ENCODE results near the gene SPAM1.
"Not testable (repeated sequence)": the region's sequence is repeated elsewhere in the genome, so short reads cannot be mapped to it uniquely, and the experiment has no call there.

Gene SPAM1, protein sequence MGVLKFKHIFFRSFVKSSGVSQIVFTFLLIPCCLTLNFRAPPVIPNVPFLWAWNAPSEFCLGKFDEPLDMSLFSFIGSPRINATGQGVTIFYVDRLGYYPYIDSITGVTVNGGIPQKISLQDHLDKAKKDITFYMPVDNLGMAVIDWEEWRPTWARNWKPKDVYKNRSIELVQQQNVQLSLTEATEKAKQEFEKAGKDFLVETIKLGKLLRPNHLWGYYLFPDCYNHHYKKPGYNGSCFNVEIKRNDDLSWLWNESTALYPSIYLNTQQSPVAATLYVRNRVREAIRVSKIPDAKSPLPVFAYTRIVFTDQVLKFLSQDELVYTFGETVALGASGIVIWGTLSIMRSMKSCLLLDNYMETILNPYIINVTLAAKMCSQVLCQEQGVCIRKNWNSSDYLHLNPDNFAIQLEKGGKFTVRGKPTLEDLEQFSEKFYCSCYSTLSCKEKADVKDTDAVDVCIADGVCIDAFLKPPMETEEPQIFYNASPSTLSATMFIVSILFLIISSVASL

DNA sequence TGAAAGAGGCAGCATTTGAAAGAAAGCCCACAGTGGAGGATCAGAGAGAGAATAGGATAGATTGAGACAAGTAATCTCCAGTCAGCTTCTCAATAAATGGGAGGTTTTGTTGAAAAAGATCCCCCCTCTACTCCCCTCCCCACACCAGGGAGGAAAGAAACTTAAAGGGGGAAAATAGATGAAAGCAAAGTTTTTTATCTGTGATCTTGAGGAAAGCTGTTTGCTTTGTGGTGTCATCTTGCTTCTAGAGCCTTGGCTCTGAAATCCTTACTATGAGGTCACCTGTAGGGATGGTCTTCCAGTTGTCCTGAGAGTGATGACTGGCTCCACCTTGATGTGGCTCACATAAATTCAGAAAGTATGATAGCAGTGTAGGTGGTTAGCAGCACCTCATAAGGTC, at the start of gene SPAM1:
TSS of gene SPAM1 (plus strand) at position 301 of the 400 bp plus-strand sequence. CDS start 28,330 bp downstream, outside the sequence.
- DNase-seq (ENCODE audit: low spot score), result no peak

DNA sequence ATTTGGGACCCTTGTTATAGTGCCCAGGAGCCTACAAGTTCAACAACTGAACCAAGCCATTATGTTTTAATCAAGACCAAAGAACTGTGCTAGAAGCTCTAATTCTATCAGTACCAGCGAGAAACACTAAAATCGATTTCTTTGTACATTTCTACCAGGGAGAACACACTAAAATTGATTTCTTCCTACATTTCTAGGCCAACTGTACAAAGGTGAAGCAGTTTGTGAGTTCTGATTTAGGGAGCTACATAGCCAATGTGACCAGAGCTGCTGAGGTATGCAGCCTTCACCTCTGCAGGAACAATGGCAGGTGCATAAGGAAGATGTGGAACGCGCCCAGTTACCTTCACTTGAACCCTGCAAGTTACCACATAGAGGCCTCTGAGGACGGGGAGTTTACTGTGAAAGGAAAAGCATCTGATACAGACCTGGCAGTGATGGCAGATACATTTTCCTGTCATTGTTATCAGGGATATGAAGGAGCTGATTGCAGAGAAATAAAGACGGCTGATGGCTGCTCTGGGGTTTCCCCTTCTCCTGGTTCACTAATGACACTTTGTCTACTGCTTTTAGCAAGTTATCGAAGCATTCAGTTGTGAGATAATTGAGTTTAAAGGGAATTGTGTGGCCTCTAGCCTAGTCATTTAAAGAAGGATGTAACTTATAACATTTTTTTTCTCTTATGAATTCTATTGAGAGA, 48.3 kb upstream of the SPAM1 start:
- no peak for DNase-seq (ENCODE audit: low spot score)

DNA sequence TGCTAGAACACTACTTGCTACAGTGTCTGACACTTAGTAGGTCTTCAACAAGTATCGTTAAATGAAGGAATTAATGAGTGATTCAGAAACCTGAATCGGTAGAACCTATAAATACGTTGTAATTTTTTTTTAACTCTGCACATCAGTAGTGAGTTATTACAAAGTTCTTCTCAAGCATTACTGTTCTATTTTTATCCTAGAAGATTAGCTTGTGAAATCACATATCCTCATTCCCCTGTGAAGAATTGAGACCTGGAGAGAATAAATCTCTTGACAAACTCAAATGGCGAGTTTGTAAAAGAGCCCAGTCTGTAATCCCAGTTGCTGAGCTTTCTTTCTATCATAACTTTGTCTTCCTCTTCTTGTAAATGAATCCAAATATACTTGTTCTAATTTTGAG, 45.4 kb upstream of the SPAM1 start:
- DNase-seq (ENCODE audit: low spot score), result no peak

DNA sequence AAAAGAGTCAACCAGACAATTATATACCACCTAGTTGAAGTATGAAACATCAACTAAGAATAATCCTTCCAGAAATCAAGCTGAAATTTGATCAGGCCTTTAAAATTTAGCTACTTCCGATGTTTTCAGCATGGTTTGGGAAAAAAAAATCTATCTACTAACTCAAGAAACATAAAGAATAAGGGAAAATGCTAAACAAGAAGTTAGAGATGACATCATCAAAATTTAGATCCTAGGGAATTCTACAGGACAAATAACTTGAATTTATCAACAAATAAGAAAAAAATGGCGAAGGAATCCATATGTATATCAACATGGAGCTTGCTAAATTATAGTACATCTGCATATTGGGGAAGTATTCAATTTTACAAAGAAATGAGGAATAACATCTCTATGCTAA, 43.7 kb upstream of the SPAM1 start:
- DNase-seq (ENCODE audit: low spot score), result no peak

DNA sequence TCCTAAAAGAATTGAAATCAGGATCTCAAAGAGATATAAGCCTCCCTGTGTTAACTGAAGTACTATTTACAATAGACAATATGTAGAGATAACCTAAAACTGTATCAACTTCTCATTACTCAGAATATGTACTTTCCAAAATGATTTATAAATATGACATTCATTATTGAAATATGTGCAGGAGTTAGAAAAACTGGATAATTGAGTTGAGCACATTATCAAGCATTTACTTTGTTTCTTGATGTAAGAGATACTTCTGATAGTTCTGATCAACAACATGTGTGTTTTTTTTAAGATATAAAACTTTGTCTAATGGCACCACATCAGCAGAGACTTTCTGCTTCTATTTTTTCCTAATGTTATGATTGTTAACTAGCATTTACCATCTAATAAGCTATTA, 41.9 kb upstream of the SPAM1 start:
- no peak for DNase-seq (ENCODE audit: low spot score)

DNA sequence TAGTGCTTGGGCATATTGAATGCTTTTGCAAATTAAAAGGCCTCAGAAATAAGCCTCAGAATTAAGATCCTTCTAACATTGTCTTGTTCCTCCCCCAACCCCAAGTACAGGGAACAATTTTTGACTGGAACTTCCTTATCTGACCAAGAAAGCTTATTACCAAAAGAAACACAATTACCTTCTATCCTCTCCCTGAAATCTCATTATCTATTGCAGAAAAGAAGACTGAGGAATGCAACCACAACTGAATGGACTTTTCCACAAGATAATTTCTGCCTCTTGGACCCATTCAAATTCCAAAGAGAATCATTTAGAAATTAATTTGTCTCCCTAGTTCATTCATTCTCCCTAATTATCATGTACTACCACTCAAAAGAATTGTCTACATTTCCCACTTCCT, 36.8 kb upstream of the SPAM1 start:
- DNase-seq (ENCODE audit: low spot score), result no peak

DNA sequence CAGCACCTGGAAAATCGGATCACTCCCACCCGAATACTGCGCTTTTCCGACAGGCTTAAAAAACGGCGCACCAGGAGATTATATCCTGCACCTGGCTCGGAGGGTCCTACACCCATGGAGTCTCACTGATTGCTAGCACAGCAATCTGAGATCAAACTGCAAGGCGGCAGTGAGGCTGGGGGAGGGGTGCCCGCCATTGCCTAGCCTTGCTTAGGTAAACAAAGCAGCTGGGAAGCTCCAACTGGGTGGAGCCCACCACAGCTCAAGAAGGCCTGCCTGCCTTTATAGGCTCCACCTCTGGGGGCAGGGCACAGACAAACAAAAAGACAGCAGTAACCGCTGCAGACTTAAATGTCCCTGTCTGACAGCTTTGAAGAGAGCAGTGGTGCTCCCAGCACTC, 30.3 kb upstream of the SPAM1 start:
- not testable (repeated sequence) for DNase-seq (ENCODE audit: low spot score)

DNA sequence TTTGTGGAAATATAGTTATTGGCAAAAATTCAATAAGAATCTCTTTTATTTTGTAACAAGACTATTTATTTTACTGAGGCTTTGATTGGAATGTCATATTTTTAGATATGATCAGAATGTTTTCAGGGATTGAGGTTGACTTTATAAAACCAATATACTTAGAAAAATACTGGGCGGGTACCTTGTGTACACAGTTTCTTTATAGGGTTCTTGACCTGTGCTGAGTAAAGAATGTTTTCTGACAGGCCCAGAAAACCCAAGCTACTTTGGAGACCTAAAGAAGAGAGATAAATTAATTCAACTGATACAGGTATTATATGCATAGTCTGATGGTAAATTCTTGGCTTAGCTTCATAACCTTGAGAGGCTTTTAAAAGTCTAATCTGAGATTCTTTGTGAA, 23.9 kb upstream of the SPAM1 start:
- DNase-seq (ENCODE audit: low spot score), result no peak

DNA sequence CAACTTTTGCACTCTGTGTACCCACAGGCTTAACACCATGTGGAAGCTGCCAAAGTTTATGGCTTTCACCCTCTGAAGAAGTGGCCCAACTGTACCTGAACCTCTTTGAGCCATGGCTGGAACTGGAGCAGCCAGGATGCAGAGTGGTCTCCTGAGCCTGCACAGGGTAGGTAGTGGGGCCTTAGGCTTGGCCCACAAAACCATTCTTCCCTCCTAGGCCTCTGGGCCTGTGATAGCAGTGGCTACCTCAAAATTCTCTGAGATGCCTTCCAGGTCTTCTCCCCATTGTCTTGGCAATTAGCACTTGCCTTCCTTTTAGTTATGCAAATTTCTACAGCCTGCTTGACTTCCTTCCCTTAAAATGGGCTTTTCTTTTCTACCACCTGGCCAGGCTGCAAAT, 19.3 kb upstream of the SPAM1 start:
- DNase-seq (ENCODE audit: low spot score), result no peak

DNA sequence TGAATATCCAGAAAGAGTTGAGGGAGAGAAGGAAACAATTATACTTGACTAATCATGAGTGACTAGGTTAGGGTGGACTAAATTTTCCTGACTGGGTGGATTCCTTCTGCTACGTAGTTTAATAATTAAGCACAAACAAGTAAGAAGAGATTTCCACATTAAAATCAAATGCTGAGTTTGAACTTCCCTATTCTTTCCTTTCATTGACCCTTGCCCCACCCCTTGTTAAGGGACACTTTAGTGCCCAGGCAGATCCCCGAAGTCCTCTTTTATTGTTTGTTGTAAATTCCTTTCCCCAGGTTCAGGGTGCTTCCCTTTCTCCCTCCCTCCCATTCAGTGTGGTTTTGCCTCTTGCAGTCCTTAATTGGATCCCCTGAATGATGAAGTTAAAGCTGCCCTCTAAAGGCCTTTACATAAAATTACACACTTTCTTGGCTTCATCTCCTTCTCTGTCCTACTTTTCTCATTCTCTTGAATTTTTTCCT, 8.8 kb upstream of the SPAM1 start:
- no peak for DNase-seq (ENCODE audit: low spot score)

DNA sequence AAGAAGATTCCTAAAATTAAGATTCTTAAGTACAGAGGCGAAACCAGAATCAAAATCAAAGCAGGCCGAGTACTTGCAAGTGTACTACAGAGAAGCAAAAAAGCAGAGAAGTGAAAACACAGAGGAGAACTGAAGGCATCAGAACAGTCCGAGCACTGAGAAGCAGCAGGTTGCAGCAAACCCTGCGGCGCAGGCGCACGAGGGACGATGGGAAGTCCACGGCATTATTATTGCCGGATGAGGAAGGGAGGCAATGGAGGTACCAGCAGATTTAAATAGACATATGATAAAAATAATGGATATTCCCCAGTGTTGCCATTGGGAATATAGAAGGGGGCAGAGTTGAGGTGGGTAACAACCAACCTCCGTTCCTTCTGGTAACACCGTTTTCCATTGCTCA, 7.2 kb upstream of the SPAM1 start:
- DNase-seq (ENCODE audit: low spot score), result no peak

DNA sequence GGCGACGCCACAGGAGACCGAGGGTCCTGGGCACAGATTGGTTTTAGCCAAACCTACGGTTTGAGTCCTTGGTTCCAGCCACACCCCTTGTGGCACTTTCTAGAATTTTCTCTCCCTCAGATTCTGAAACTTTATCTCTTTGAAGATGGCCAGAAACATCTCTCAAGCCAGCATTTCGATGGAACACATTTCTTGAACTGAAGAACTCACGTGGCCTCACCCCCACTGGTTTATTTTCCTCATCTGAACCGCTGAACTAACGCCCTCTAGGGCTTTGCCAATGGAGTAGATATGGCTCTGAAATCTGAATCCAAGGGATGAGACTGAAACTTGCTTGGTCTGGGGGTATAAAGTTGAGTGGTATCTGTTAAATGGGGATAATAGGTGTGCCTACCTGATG, 6.7 kb upstream of the SPAM1 start:
- DNase-seq (ENCODE audit: low spot score), result no peak

DNA sequence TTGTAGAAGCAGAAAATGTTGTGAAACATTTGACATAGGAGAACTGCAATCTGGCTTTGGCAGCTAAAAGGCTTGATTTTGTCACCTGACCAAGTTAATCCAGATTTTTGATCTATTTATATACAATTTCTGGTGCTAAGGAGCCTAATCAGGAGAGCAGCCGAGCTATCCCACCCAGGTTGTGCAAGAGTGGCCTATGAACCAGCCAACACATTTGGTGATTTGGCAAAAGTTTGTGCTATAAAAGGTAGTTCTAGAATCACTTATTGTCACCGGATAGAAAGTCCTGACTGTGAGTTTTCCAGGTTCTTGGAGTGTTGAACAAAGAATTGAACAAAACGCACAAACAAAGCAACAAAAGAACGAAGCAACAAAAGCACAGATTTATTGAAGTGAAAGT, 1.4 kb upstream of the SPAM1 start:
- no peak for DNase-seq (ENCODE audit: low spot score)

DNA sequence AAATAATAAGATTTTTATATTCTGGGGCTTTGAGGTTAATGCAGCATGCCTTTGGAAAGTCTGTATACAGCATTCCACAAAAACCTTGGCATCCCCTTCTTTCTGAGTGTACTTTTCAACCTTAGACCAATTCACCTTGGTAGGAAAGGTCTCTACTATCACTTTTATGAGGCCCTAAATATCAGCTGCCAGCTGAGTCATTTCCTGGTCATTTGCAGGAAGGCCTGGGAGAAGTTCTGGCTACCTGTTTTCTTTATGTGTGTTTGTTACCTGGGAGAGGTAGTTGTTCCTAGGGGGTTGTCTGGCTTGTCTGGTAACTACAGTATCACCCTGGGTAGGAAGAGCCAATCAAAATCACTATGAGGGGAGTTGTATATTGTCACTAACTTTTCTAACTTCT, 4.1 kb downstream of the SPAM1 start:
- no peak for DNase-seq (ENCODE audit: low spot score)

DNA sequence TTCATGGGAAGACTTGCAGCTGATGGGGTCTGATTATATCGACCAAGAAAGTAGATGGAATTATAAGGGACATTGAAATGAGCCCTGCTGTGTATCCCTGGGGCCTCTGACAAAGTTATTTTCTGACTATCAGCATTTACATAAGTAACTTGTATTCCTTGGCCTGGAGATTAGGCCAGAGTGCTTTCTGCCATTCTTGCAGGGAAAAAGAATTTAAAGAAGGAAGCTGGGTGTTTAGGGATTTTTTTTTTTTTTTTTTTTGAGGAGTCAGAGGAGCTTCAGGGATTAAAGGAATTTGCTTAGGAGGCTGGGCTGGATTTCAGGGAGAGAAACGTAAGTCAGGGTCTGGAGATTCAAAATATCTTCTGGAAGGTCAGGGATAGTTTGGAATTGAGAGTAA, 4.6 kb downstream of the SPAM1 start:
- DNase-seq (ENCODE audit: low spot score), result no peak

DNA sequence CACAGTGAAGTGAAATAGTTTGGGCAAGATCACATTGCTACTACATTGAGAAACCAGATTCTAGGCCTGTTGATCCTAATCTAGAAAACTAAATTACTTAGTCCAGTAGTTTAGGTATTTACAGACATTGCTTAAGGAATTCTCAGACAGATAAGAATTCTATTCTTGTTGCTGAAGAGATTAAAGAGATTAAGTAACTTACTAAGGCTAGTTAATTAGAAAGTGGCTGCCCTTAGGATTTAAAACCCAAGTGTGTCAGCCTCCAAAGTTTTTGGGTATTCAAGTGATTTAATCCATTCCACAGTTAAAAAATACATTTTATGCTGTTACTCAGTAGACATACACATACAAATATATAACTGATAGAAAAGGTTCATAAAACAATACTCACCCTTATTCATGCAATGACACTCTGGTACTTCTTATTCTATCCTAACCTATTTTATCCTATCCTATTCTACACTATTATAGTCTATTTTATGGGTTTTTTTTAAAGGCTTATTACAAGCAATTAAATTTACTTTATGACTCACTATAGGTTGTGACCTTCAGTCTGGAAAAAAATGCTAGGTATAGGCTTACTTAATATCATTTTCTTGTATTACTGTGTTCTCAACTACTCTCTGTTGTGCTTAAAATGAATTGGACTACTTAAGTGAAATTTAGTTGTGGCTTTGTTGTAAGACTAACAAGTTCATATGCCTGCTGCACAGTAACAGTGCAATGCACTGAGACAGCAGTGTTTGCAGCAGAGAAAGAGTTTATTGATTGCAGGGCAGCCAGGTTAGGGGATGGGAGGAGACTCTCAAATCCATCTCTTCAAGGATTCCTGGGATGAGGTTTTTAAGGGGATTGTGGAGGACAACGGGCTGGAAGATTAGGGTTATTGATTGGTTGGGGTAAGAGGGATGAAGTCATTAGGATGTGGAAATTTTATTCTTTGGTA, 10.7 kb downstream of the SPAM1 start:
- no peak for DNase-seq (ENCODE audit: low spot score)

DNA sequence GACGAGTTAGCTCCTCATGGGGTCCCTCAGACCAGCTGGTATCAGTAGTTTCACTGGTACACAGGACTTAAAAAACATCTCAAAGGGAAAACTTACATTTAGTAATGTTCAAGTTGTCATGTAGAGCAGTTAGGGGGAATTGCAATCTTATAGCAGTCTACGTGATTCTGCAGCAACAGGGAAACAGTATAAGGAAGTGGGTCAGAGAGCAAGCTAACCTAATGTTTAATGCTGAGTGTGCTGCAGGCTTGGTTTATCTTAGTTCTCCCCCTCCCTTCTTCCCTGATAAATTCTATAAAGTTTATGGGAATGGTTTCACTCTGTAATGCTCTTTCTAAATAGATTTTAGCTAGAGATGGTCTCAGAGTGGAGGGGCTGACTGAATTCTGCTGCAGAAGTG, 11.3 kb downstream of the SPAM1 start:
- DNase-seq (ENCODE audit: low spot score), result no peak

DNA sequence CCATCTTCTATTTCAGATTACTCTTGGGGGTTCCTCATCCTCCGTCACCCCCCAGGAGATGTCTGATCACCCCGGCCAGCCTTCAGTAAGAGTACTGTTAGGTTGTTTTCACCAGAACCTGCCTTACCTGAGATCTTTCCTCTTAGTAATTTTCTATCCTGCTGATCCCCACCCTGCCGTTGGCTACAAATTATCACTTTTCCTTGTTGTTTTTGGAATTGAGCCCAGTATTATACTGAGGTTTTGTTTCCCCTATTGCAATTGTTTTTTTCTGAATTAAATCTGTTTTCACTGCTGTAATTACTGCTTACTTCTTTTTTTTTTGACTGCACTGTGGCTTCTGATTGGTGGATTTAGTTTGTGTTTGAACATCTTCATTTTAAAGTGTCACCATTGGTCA, 14.7 kb downstream of the SPAM1 start:
- no peak for DNase-seq (ENCODE audit: low spot score)

DNA sequence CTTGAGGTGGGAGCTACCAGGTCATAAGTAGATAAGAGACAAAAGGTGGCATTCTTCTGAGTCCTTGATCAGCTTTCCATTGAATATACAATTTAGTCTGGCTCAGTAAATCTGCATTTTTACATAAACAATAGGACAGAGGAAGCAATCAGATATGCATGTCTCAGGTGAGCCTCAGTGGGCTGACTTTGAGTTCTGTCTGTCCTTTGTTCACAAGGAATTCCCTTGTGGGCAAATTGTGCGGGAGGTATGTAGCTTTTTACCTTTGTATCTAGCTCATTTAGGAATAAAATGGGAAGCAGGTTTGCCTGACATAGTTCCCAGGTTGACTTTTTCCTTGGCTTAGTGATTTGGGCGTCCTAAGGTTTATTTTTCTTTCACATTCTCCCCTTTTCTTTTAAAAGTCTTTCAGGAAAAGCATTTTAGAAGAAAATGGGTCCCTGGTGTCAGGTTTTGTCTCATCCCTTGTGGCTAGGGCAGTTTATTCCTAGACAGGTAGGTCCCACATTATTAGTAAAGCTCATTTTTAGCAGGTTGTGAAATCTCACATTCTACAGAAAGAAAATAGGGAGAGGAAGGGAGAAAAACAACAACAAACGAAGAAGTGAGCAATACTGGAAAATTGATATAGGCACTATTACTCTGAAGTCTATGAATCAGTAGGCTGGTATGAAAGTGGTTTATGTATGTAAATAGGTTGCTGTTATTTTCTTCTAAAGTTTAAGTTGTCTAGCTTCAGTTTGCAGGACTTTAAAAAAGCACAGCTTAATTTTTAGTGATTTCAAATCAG, 16.5 kb downstream of the SPAM1 start:
- no peak for DNase-seq (ENCODE audit: low spot score)

DNA sequence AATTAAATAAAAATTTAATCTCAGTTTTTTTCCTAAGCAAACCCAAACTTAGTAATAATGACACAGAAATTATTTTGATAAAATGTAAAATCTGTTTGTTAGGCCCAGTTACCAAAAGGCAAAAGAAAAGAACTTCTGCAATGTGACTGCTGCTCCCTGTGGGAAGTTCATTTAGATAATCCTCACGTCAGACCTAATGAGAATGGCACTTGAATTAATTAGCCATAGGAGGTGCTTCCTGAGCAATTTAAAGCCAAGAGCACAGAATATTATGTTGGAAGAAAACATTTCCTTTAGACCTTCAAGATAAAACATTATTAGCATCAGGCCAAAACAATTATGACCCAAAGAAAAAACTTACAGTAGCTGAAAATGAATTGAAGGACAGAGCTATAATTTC, 19.4 kb downstream of the SPAM1 start:
- DNase-seq (ENCODE audit: low spot score), result no peak

DNA sequence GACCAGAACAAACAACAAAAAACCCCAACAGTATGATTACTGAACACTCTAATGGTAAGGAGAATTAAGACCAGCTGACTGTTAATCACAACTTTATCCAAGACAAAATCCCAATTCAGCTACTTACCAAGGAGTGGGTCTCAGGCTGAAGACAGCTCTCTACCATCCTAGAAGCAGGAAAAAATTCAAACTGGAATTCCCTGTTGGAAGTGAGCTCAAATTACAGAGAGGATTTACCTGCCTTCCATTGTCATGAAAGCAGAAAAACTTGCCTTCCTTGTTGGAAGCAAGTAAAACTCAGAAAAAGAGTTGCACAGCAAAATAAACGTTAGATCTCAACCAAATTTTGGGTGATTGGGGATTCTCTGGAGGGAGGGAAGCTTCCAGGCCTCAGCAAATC, 20.9 kb downstream of the SPAM1 start:
- no peak for DNase-seq (ENCODE audit: low spot score)
